ENCODE results near the gene CITED2.

CITED2 gene

DNA sequence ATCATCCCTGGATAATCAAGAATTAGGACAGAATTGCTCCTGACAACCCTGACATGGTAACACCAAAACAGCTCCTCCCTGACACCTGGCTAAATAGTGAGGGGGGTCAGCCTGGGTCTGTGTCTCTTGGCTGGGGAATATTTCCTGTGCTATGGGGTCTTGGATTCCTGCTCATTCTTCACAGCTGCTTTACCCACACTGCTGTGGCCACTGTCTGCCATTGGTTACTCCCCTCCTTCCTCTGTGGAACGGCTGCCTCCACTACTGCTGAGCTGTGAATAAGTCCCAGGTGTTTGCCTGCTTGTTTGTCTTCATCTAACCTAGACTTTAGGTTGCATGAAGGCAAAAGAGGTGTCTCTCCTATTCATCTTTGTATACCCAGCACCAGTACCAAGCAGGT, 48.8 kb downstream of the CITED2 start:
- DNase-seq: no peak

DNA sequence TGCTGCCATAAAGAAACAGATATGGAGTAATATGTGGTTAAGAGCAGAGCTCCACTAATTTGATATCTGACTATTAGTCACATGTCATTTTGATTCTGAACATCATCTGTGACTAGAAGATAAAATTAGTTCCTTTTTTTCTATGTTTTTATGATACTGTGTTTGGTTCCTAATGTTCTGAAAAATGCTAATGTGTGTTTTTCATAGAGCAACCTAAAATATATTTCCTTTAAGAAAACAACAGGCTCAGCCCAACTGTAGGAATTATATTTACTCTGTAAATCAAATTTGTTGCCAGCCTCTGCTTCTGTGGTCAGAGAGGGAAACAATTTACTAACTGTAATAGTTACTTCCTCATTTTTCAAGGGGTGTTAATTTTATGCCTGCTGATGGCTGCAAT, 49.3 kb downstream of the CITED2 start:
- DNase-seq: no peak

DNA sequence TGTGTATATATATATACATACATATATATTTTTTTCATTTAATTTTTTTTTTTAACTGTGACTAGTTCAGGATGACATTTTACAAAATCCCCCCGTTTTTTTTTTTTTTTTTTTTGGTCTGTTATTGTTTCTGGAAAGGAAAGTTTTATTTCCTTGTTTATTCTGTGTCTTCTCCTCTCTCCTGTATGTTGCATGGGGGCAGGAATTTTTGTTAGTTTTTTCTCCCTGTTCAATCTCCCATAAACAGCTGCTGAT, 50.2 kb downstream of the CITED2 start:
- DNase-seq: no peak

DNA sequence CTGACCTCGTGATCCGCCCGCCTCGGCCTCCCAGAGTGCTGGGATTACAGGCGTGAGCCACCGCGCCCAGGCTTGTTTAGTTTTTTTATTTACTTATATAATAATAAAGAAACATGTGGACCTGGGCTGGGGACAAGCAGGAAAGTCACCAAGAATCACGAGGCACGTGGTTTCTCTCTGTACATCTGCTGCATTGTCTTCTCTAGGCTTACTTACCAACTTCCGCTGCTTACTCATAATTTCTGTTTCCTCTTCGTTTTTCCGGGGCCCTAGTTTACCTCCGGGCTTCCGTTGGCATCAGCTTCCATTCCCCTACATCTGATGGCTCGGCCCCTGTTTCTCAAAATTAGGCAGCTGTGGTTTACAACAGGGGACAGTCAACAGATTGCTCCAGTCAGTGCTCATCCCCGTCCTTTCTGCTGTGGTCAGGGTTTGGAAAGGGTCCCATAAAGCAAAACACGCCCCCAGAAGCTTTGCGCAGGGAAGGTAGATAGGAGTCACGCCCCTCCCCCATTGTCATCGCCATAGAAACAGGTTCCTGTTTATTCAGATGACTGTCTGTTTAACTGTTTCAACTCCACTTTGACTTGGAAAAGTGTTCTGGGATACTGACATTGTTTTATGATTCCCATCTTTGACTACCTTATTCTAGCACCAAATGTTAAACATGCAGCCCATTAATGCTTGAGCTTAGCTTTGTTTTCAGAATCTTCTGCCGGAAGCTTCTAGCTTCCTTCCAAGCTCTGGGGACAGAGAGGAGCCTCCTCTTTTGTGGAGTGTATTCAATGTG, 50.7 kb downstream of the CITED2 start:
- peak; percentile 76 for DNase-seq
